Chondrocyte (in vitro differentiated cells): Measurements from ENCODE around the gene HADHA. TPM values are rescaled to one million over a fixed set of nuclear protein-coding genes. Genes with fewer than 3 reads are reported as not detected.

Experiments
- DNase-seq: peaks from one replicate; pipeline ENCODE4 v3.0.0; 2021; ENCODE audit warnings: mixed read lengths, low spot score
- H3K27ac Mint-ChIP-seq: one replicate; pipeline ENCODE4 v1.8.0; 2021; ENCODE audit warnings: mild to moderate bottlenecking, moderate library complexity, mixed read lengths; ENCODE audit not compliant: unreplicated experiment
- H3K27me3 Mint-ChIP-seq: 2 replicates; pipeline ENCODE4 v1.8.0; 2021; ENCODE audit warnings: low read depth, mixed read lengths
- H3K36me3 Mint-ChIP-seq: 2 replicates; pipeline ENCODE4 v1.8.0; 2021; ENCODE audit warnings: low read depth, mixed read lengths
- H3K4me1 Mint-ChIP-seq: 2 replicates; pipeline ENCODE4 v1.8.0; 2021; ENCODE audit warnings: low read depth, mild to moderate bottlenecking, mixed read lengths
- H3K4me3 Mint-ChIP-seq: one replicate; pipeline ENCODE4 v1.8.0; 2021; ENCODE audit warnings: mild to moderate bottlenecking, moderate library complexity, mixed read lengths; ENCODE audit not compliant: unreplicated experiment
- H3K9me3 Mint-ChIP-seq: 2 replicates; pipeline ENCODE4 v1.8.0; 2021; ENCODE audit warnings: low read depth, mixed read lengths
- CTCF ChIP-seq: fragments of 200-600 bp; sonication (generic); IDR thresholded peaks from 2 replicates; pipeline ENCODE4 v1.5.0; 2021; ENCODE audit warnings: antibody characterized with exemption, mild to moderate bottlenecking, moderate library complexity
- total RNA-seq: library from RNA; stranded (reverse); gene quantifications from 3 replicates; pipeline ENCODE4 v1.2.1, GENCODE V29; 2021

HADHA gene
- total RNA-seq, 1 donor from 2014 or later: 98.0 TPM

GRCh38 chr2:26217720-26218119, 26.7 kb downstream of the HADHA start:
- no peak for TF ChIP-seq CTCF
- peaks cover 46% of the 10 kb centered on the region for H3K36me3 Mint-ChIP-seq
- no peaks in the 10 kb centered on the region for H3K27me3 Mint-ChIP-seq
- peaks cover 7% of the 10 kb centered on the region for H3K9me3 Mint-ChIP-seq
- no peak overlapping the region for H3K4me3 Mint-ChIP-seq
- no peaks in the 10 kb centered on the region for H3K4me1 Mint-ChIP-seq
- DNase-seq: no peak
- H3K27ac Mint-ChIP-seq: no peak overlapping the region

DNA sequence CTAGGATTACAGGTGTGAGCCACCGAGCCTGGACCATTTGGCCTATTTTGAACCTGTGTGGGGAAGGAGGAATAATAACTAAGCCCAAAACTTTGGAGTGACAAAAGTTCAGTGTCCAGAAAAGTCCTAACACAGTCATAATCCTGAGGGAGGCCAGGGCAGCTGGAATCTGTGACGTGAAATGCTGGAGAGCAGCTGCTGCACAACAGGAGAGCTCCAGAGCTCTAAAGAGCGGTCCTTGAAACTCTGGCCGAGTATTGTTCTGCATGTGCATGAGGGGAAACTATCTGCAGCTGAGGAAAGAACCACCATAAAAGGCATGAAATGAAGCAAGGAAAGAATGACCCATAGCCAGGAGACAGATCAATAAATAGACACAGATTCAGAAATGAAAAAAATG, 27.8 kb downstream of the HADHA start:
- Mint-ChIP-seq H3K27me3 (no peaks in the 10 kb centered on the region), H3K4me3 (no peak overlapping the region), H3K4me1 (no peaks in the 10 kb centered on the region), H3K36me3 (peaks cover 46% of the 10 kb centered on the region), H3K9me3 (peaks cover 7% of the 10 kb centered on the region), H3K27ac (no peak overlapping the region)
- DNase-seq: no peak
- TF ChIP-seq CTCF: no peak

- no peak overlapping the region for H3K27ac Mint-ChIP-seq
- no peak for TF ChIP-seq CTCF
- H3K27me3 Mint-ChIP-seq: no peaks in the 10 kb centered on the region
- H3K36me3 Mint-ChIP-seq: peaks cover 46% of the 10 kb centered on the region
- H3K4me1 Mint-ChIP-seq: no peaks in the 10 kb centered on the region
- DNase-seq: no peak
- no peak overlapping the region for H3K4me3 Mint-ChIP-seq
- H3K9me3 Mint-ChIP-seq: peaks cover 7% of the 10 kb centered on the region
These were observed 28.6 kb downstream of the HADHA start for GRCh38 chr2:26215833-26216232.

DNA sequence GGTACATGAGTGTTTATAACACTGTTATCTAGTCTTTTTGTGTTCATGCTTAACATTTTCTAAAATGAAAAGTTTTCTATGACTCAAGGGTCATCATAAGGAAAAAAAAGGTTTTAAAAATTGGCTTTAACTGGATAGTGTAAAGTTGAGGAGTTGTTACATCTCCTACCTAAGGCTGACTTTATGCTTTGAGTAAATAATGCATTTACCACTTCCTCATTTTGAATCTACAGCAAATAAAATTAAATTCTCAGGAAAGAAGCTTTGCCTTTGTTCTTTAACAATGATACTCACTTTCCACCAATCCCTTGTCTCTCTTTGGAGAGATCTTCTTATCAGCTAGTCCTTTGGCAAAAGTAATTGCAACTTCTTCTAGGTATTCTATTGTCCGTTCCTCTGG, 29.7 kb downstream of the HADHA start:
- no peaks in the 10 kb centered on the region for H3K4me1 Mint-ChIP-seq
- peaks cover 48% of the 10 kb centered on the region for H3K36me3 Mint-ChIP-seq
- DNase-seq: no peak
- H3K9me3 Mint-ChIP-seq: peaks cover 7% of the 10 kb centered on the region
- TF ChIP-seq CTCF: no peak
- H3K27me3 Mint-ChIP-seq: no peaks in the 10 kb centered on the region
- no peak overlapping the region for H3K27ac Mint-ChIP-seq
- H3K4me3 Mint-ChIP-seq: no peak overlapping the region

DNA sequence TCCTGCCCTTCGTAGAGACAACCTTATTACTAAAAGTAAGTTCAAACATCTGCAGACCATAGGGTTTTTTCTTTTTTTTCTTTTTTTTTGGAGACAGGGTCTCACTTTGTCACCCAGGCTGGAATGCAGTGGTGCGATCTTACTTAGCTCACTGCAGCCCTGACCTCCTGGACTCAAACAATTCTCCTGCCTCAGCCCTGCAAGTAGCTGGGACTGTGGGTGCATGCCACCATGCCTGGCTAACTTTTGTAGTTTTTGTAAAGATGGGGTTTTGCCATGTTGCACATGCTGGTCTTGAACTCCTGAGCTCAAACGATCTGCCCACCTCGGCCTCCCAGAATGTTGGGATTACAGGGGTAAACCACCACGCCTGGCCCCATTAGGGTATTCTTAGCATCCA, 32.4 kb downstream of the HADHA start:
- no peaks in the 10 kb centered on the region for H3K4me1 Mint-ChIP-seq
- no peak for TF ChIP-seq CTCF
- H3K9me3 Mint-ChIP-seq: no peaks in the 10 kb centered on the region
- peaks cover 47% of the 10 kb centered on the region for H3K36me3 Mint-ChIP-seq
- H3K27ac Mint-ChIP-seq: no peak overlapping the region
- H3K27me3 Mint-ChIP-seq: no peaks in the 10 kb centered on the region
- no peak for DNase-seq
- no peak overlapping the region for H3K4me3 Mint-ChIP-seq
